IMR-90 (cell line): ENCODE measurements around the gene LTF. TPM values are rescaled to one million over a fixed set of nuclear protein-coding genes. Genes with fewer than 3 reads are reported as not detected.

Experiments used
- ATAC-seq: fragments of 200-7000 bp; cut with Tn5 transposase; 2 replicates; pipeline ENCODE4 v1.9.1; 2020; ENCODE audit warnings: low read depth, mild to moderate bottlenecking, moderate library complexity
- BruUV-seq: library from RNA; stranded (reverse); fragments of 400-500 nt; replicated peaks from 2 replicates; lab custom pipeline; 2021; lab: Mats Ljungman, UMichigan
- CTCF ChIA-PET: fragments of 300-600 bp; formaldehyde crosslinking; extraction: SDS; loops from one replicate; lab custom pipeline; 2021; ENCODE audit warnings: antibody characterized with exemption; lab: Yijun Ruan, JAX
- POLR2A ChIA-PET: fragments of 300-600 bp; sonication (Branson Sonifier 250); formaldehyde crosslinking; loops from one replicate; lab custom pipeline; 2022; ENCODE audit warnings: antibody characterized with exemption; ENCODE audit not compliant: unreplicated experiment; lab: Charles Lee
- DNase-seq: peaks from one replicate; pipeline ENCODE4 v3.0.0; 2013
- H2AFZ ChIP-seq: replicated peaks from 2 replicates; pipeline ENCODE3; 2013; ENCODE audit warnings: low read length, mild to moderate bottlenecking; ENCODE audit not compliant: poor library complexity
- H2AK5ac ChIP-seq: 2 replicates; pipeline ENCODE4 v1.6.1; 2013; ENCODE audit warnings: low read depth, low read length, inconsistent platforms
- H2AK9ac ChIP-seq: replicated peaks from 2 replicates; pipeline ENCODE3; 2013; ENCODE audit warnings: mild to moderate bottlenecking, low read depth, low read length, moderate library complexity; ENCODE audit not compliant: poor library complexity
- H2BK120ac ChIP-seq: 2 replicates; pipeline ENCODE4 v1.6.1; 2013; ENCODE audit warnings: low read depth, low read length, inconsistent platforms
- H2BK15ac ChIP-seq: 3 replicates; pipeline ENCODE4 v1.6.1; 2013; ENCODE audit warnings: low read depth, low read length, inconsistent platforms
- H2BK20ac ChIP-seq: 2 replicates; pipeline ENCODE4 v1.6.1; 2013; ENCODE audit warnings: low read depth, mild to moderate bottlenecking, inconsistent platforms, low read length, moderate library complexity
- H2BK5ac ChIP-seq: 2 replicates; pipeline ENCODE4 v1.6.1; 2013; ENCODE audit warnings: mild to moderate bottlenecking, low read depth, low read length, inconsistent platforms; ENCODE audit not compliant: poor library complexity, severe bottlenecking
- H3K14ac ChIP-seq: replicated peaks from 2 replicates; pipeline ENCODE4 v1.6.1; 2013; ENCODE audit warnings: low read depth, low read length, inconsistent platforms
- H3K18ac ChIP-seq: 2 replicates; pipeline ENCODE4 v1.6.1; 2013; ENCODE audit warnings: low read depth, low read length, control low read depth
- H3K23ac ChIP-seq: 2 replicates; pipeline ENCODE4 v1.6.1; 2013; ENCODE audit warnings: low read depth, low read length, inconsistent platforms
- H3K27ac ChIP-seq: 2 replicates; pipeline ENCODE4 v1.5.1; 2013; ENCODE audit warnings: mild to moderate bottlenecking, control low read depth, low read length; ENCODE audit not compliant: insufficient read depth
- H3K27me3 ChIP-seq: 2 replicates; pipeline ENCODE4 v1.6.1; 2013; ENCODE audit warnings: low read length; ENCODE audit not compliant: control insufficient read depth, insufficient read depth
- H3K36me3 ChIP-seq: 2 replicates; pipeline ENCODE4 v1.6.1; 2013; ENCODE audit warnings: low read length, mixed read lengths; ENCODE audit not compliant: control insufficient read depth, insufficient read depth
- H3K4ac ChIP-seq: 2 replicates; pipeline ENCODE4 v1.6.1; 2013; ENCODE audit warnings: low read depth, low read length, inconsistent platforms
- H3K4me1 ChIP-seq: 2 replicates; pipeline ENCODE4 v1.6.1; 2013; ENCODE audit warnings: low read length, mixed read lengths; ENCODE audit not compliant: control insufficient read depth, insufficient read depth
- H3K4me2 ChIP-seq: 2 replicates; pipeline ENCODE4 v1.6.1; 2013; ENCODE audit warnings: low read depth, mild to moderate bottlenecking, control low read depth, low read length, moderate library complexity
- H3K4me3 ChIP-seq: 2 replicates; pipeline ENCODE4 v1.5.1; 2013; ENCODE audit warnings: low read depth, mild to moderate bottlenecking, control low read depth, low read length, moderate library complexity; ENCODE audit not compliant: insufficient read depth
- H3K56ac ChIP-seq: 2 replicates; pipeline ENCODE4 v1.6.1; 2013; ENCODE audit warnings: low read length, inconsistent platforms; ENCODE audit not compliant: insufficient read depth; ENCODE audit errors: extremely low read depth
- H3K79me1 ChIP-seq, 2 experiments: 2 replicates each; pipeline ENCODE4 v1.6.1; 2013; ENCODE audit warnings: low read length in 2 of 2, inconsistent platforms in 1 of 2, low read depth in 1 of 2
- H3K9ac ChIP-seq: 2 replicates; pipeline ENCODE4 v1.6.1; 2013; ENCODE audit warnings: low read depth, low read length, control low read depth
- H3K9me1 ChIP-seq: 2 replicates; pipeline ENCODE4 v1.6.1; 2013; ENCODE audit warnings: low read length, inconsistent platforms; ENCODE audit not compliant: insufficient read depth
- H3K9me3 ChIP-seq: 2 replicates; pipeline ENCODE4 v1.6.1; 2013; ENCODE audit warnings: low read length; ENCODE audit not compliant: control insufficient read depth, insufficient read depth
- H4K20me1 ChIP-seq: 2 replicates; pipeline ENCODE4 v1.6.1; 2013; ENCODE audit warnings: low read length, inconsistent platforms; ENCODE audit not compliant: insufficient read depth
- H4K5ac ChIP-seq: 2 replicates; pipeline ENCODE4 v1.6.1; 2013; ENCODE audit warnings: mild to moderate bottlenecking, low read depth, low read length, control low read depth
- H4K8ac ChIP-seq, 2 experiments: 2 replicates each; pipeline ENCODE4 v1.6.1; 2013; ENCODE audit warnings: low read depth in 2 of 2, low read length in 2 of 2, control low read depth in 1 of 2, inconsistent platforms in 1 of 2
- H4K91ac ChIP-seq: 2 replicates; pipeline ENCODE4 v1.6.1; 2013; ENCODE audit warnings: low read depth, low read length, inconsistent platforms; ENCODE audit not compliant: insufficient read depth
- CEBPB ChIP-seq: IDR thresholded peaks from 2 replicates; pipeline ENCODE4 v1.6.1; 2012; ENCODE audit warnings: low read depth, low read length, improper control_type of control experiment
- CHD1 ChIP-seq: IDR thresholded peaks from 2 replicates; pipeline ENCODE4 v1.6.1; 2012; ENCODE audit warnings: low read depth, low read length, improper control_type of control experiment
- MAZ ChIP-seq: IDR thresholded peaks from 2 replicates; pipeline ENCODE4 v1.6.1; 2012; ENCODE audit warnings: low read depth, mild to moderate bottlenecking, low read length, improper control_type of control experiment, moderate library complexity, borderline replicate concordance
- NFE2L2 ChIP-seq: fragments of 150-350 bp; IDR thresholded peaks from 2 replicates; pipeline ENCODE4 v1.6.1; 2016; ENCODE audit warnings: low read depth, mild to moderate bottlenecking, low read length
- POLR2A ChIP-seq: IDR thresholded peaks from 2 replicates; pipeline ENCODE4 v1.6.1; 2012; ENCODE audit warnings: mild to moderate bottlenecking, low read depth, low read length
- RAD21 ChIP-seq: IDR thresholded peaks from 2 replicates; pipeline ENCODE4 v1.6.1; 2012; ENCODE audit warnings: low read length, improper control_type of control experiment
- RCOR1 ChIP-seq: IDR thresholded peaks from 2 replicates; pipeline ENCODE4 v1.6.1; 2012; ENCODE audit warnings: mild to moderate bottlenecking, low read length, improper control_type of control experiment; ENCODE audit not compliant: insufficient replicate concordance
- SMC3 ChIP-seq: fragments of 150-350 bp; IDR thresholded peaks from 2 replicates; pipeline ENCODE4 v1.6.1; 2016; ENCODE audit warnings: low read depth, mild to moderate bottlenecking, antibody characterized with exemption, low read length, moderate library complexity
- WGBS, 2 experiments: methylation state at CpG; one replicate each; pipeline versions ENCODE4 v1.1.5 to v1.1.7; 2013; ENCODE audit warnings: missing lambda C conversion rate in 2 of 2; ENCODE audit not compliant: insufficient read length in 1 of 2; ENCODE audit errors: extremely low coverage in 2 of 2; 5-methylcytosine and 5-hydroxymethylcytosine counted together
- dilution Hi-C: fragments of 300-500 bp; cut with HindIII; formaldehyde crosslinking; loops from one replicate; pipeline ENCODE4 v1.14.3; 2018; ENCODE audit warnings: low sequenced_read_pairs; ENCODE audit not compliant: unreplicated experiment
- in situ Hi-C: fragments of 300-500 bp; cut with MboI; formaldehyde crosslinking; loops from 3 replicates; pipeline ENCODE4 v1.14.3; 2019; ENCODE audit warnings: low sequenced_read_pairs, inconsistent platforms, mixed read lengths
- intact Hi-C: fragments of 100-400 bp; cut with micrococcal nuclease; formaldehyde crosslinking; loops from 2 replicates; pipeline ENCODE4 v1.10.0; 2022
- polyA plus RNA-seq, 3 experiments: library from polyadenylated mRNA; depleted of rRNA; stranded (reverse); fragments of >200 nt; gene quantifications; 2 replicates each; pipeline ENCODE4 v1.2.3, GENCODE V29; 2012; ENCODE audit warnings: low replicate concordance in 1 of 3
- total RNA-seq: library from RNA; depleted of rRNA; stranded (reverse); fragments of >200 nt; gene quantifications from 2 replicates; pipeline ENCODE4 v1.2.3, GENCODE V29; 2012
- TF ChIP-seq, protein P1 (sequence below): fragments of 150-350 bp; IDR thresholded peaks from 2 replicates; pipeline ENCODE4 v1.6.1; 2016; ENCODE audit warnings: low read depth, mild to moderate bottlenecking, low read length, moderate library complexity, borderline replicate concordance
- TF ChIP-seq, protein P2 (sequence below): fragments of 150-350 bp; IDR thresholded peaks from 2 replicates; pipeline ENCODE4 v1.6.1; 2017; ENCODE audit warnings: mild to moderate bottlenecking, antibody characterized with exemption, low read length, low read depth
- TF ChIP-seq, protein P3 (sequence below): conservative IDR thresholded peaks from 2 replicates; pipeline ENCODE4 v1.5.1; 2012; ENCODE audit warnings: mild to moderate bottlenecking, low read depth, low read length, improper control_type of control experiment

Gene LTF
- total and polyA plus RNA-seq, 2 of the 4 experiments (the other 2 are of a cell fraction): not detected

DNA sequence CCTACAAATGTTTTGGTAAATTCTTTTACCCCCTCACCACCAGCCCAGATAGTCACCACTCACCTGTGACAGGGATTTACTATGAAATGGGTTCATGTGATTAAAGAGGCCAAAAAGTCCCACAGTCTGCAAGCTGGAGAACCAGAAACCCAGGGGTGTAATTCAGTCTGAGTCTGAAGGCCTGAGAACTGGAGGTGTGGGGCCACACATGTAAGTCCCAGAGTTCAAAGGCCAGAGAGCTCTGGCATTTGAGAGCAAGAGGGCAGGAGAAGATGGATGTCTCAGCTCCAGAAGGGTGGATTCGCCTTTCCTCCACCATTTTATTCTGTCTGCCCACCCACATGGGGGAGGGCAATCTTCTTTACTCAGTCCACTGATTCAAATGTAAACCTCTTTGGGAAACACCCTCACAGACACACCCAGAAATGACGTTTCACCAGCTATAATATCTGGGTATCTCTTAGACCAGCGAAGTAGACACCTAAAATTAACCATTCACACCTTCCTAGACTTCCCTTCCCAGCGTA is 45.0 kb upstream of the LTF start:
- Histone ChIP-seq H4K8ac (no peak overlapping the region), H2AFZ (no peak overlapping the region), H3K4ac (no peak overlapping the region), H3K9ac (no peak overlapping the region), H2BK20ac (0 out of 2 replicates have a peak overlapping the region, but pooled peaks have one; percentile 0), H2BK5ac (no peak overlapping the region), H3K4me2 (no peak overlapping the region), H2AK9ac (no peak overlapping the region), H3K36me3 (no peaks in the 10 kb centered on the region; the same call in 1 of the 2 replicates), H3K4me1 (peaks cover 5% of the 10 kb centered on the region; the same call in 1 of the 2 replicates), H3K27ac (no peak overlapping the region), H2BK120ac (no peak overlapping the region), H3K4me3 (no peak overlapping the region), H3K18ac (no peak overlapping the region), H3K56ac (no peak overlapping the region), H4K5ac (no peak overlapping the region; the same call in 1 of the 2 replicates), H3K27me3 (no peaks in the 10 kb centered on the region), H3K14ac (no peak overlapping the region), H4K91ac (no peak overlapping the region), H2BK15ac (peak overlapping the region; percentile 48; the same call in 1 of the 3 replicates), H3K79me1 (no peaks in the 10 kb centered on the region), H2AK5ac (no peak overlapping the region), H3K9me1 (no peaks in the 10 kb centered on the region), H4K20me1 (no peaks in the 10 kb centered on the region), H3K23ac (no peak overlapping the region; the same call in 1 of the 2 replicates), H3K9me3 (no peaks in the 10 kb centered on the region)
- no TSS peak for BruUV-seq
- DNase-seq: no peak
- dilution Hi-C loops: no loop called here
- no peak for TF ChIP-seq NFE2L2
- TF ChIP-seq POLR2A: no peak
- TF ChIP-seq, protein P1, sequence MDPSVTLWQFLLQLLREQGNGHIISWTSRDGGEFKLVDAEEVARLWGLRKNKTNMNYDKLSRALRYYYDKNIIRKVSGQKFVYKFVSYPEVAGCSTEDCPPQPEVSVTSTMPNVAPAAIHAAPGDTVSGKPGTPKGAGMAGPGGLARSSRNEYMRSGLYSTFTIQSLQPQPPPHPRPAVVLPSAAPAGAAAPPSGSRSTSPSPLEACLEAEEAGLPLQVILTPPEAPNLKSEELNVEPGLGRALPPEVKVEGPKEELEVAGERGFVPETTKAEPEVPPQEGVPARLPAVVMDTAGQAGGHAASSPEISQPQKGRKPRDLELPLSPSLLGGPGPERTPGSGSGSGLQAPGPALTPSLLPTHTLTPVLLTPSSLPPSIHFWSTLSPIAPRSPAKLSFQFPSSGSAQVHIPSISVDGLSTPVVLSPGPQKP: no peak
- no peak for TF ChIP-seq RAD21
- TF ChIP-seq, protein P2, sequence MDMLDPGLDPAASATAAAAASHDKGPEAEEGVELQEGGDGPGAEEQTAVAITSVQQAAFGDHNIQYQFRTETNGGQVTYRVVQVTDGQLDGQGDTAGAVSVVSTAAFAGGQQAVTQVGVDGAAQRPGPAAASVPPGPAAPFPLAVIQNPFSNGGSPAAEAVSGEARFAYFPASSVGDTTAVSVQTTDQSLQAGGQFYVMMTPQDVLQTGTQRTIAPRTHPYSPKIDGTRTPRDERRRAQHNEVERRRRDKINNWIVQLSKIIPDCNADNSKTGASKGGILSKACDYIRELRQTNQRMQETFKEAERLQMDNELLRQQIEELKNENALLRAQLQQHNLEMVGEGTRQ: no peak
- TF ChIP-seq, protein P3, sequence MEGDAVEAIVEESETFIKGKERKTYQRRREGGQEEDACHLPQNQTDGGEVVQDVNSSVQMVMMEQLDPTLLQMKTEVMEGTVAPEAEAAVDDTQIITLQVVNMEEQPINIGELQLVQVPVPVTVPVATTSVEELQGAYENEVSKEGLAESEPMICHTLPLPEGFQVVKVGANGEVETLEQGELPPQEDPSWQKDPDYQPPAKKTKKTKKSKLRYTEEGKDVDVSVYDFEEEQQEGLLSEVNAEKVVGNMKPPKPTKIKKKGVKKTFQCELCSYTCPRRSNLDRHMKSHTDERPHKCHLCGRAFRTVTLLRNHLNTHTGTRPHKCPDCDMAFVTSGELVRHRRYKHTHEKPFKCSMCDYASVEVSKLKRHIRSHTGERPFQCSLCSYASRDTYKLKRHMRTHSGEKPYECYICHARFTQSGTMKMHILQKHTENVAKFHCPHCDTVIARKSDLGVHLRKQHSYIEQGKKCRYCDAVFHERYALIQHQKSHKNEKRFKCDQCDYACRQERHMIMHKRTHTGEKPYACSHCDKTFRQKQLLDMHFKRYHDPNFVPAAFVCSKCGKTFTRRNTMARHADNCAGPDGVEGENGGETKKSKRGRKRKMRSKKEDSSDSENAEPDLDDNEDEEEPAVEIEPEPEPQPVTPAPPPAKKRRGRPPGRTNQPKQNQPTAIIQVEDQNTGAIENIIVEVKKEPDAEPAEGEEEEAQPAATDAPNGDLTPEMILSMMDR: no peak
- TF ChIP-seq MAZ: no peak
- no peak for TF ChIP-seq CEBPB
- no peak for TF ChIP-seq RCOR1
- TF ChIP-seq CHD1: no peak
- TF ChIP-seq SMC3: no peak
- ChIA-PET POLR2A (no interaction called here), CTCF (interaction anchor here (1.2 kb wide), 1 partner anchor 21 kb away, joined by 3 read pairs; no protein-coding TSS in a partner anchor)
- intact Hi-C loops: no loop called here
- ATAC-seq: no peak
- in situ Hi-C loops: no loop called here
- no CpG with 5 or more reads among the region's 4 CpGs for WGBS, 2 experiments
